NCI-H1417 (cell line): ENCODE data around the gene RPS3.
"Not testable (repeated sequence)": the region's sequence is repeated elsewhere in the genome, so short reads cannot be mapped to it uniquely, and the experiment has no call there.

Source experiments
- DNase-seq, 3 experiments: peaks; one replicate each; lab custom pipeline; 2025; lab: John Stamatoyannopoulos, UW

The RPS3 gene

DNA sequence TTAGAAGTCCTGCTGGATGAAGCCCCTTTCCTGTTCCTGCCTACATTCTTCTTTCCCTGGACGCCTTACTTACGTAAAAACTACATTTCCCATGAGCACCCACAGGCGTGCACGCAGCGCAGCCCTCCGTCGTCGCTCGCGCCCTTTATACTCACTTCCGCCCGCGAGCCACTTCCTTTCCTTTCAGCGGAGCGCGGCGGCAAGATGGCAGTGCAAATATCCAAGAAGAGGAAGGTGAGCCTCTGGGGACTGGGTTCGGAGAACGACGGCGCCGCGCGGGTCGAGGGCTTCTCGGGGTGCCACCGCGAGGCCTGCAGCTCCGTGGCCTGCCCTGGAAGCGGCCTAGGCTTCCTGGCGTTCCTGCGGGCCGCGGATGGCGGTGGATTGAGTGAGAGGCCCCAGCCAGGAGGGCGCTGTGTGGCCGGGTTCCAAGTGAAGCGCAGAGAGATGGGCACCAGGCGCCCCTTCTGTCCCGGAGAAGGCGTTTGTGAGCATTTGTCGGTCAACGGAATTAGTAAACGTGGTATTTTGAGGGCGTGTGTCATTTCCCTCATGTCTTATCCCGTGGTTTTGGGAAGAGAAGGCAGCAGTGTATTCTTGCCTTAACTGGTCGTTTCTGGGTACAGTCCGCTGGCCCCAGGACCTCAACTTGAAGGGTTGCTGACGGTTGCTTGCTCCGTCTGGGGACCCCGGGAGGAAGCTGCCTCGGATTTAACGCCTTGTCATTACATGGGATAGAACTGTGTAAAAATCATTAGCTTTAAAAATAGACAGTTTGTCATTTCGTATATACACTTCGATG is at the start of gene RPS3:
Gene RPS3, plus strand, starts transcription at position 175 of the 802 bp plus-strand sequence. Its CDS starts 30 bp downstream, at position 205.
- DNase-seq = peak; percentile 90 to 97 (median 95)

DNA sequence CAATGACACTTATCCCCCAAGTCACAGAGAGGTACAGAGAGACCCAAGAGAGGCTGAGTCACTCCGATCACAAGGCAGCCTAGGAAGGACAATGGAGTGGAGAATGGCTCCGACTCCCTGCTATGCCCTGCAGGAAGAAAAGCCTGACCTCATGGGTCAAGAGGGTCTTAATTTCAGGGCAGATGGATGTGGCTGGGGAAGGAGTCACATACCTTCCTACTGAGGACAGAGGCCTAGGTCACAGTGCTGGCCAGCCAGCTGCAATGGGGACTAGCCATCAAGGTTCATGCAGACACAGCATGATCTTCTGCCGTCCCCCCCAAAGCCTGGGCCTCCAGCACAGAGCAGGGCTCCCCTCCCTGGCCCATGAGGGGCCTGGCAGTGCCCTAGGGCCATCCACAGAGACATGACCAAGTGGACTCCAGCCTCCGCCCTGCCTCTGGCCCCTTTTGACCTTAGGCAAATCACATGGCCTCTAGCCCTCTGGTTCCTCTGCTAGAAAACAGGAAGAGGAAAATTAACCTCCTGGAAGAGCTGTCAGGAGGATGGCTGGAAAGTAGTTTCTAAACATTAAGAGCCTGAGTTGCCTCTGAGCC is 49.7 kb upstream of the RPS3 start:
- peak in 1 of 3 experiments; percentile 35 for DNase-seq

DNA sequence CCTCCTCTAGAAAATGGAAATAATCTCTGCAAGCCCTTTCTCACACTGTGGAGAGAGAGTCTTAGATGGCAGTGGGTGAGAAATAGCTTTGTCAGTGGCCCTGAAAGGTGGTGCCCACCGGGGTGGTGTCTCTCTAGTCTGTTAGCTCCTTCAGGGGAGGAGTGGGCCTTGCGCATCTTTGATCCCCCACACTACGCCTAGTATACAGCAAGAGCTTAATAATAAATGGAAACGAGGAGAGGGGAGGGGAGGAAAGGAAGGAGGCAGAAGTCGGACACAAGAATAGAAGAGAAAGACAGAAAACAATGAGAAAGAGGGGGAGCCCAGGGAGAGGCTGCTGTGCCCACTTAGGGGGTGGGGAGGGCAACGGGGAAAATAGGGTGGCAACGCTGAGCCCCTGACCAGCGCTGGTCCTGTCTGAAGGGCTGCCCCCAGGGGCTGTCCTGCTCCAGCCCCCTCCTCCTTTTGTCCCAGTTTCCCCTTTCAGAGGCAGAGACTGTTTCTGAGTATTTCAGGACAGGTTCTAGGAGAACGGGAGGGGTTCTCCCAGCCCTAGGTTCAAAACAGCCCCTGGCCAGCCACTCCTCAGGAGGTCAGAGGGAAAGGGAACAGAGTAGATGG is 49.1 kb upstream of the RPS3 start:
- DNase-seq = no peak

DNA sequence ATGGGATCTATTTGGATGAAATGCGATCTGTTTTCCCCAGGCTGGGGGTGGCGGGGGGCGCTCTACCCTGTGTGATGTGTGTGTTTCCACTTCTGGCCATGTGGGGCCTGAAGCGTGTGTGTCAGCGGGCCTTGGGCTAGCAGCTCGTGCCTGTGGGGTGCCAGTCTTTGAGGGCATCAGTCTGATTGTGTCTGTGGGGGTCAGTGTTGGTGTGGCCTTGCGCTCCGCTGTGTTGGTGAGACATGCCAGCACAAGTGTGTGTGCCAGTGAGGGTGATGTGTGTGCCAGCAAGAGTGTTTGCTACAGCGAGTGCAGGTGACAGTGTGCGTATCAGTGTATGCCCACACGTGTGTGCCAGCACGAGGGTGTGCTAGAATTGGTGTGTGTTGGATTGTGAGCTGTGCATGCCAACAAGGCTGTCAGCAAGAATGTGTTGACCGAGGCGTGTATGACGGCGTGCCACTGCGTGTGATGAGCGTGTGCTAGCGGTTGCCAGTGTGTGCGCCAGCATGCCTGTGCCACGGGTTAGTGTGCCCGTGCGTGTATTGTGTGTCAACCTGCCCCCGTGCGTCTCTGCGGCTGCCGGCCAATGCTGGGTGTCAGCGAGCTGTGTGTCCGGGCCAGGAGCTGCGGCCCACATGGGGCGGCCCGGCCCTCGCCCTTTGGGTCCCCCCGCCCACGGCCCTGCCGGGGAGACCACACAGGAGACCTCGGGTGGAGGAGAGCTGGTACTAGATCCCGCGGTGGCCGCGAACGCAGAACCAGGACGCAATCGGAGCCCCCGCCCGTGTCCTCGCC is 48.4 kb upstream of the RPS3 start:
- DNase-seq = peak in 2 of 3 experiments; percentile 32 to 57

DNA sequence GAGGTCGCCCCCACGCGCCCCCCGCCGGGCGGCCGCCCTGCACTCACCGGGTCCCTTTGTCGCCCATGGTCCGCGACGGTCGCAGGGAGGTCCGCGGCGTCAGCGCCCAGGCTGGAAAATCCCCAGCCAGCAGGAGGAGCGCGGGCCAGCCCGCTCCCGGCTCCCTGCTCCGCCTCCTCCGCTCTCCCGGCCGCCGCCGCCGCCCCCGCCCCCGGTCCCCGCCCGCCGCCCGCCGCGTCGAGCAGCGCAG is 47.9 kb upstream of the RPS3 start, which contains the start of gene ARRB1:
Gene ARRB1, minus strand, starts transcription at position 121 of the 250 bp plus-strand sequence. Its CDS starts 54 bp downstream, at position 67.
- DNase-seq = peak in 1 of 3 experiments; percentile 69

DNA sequence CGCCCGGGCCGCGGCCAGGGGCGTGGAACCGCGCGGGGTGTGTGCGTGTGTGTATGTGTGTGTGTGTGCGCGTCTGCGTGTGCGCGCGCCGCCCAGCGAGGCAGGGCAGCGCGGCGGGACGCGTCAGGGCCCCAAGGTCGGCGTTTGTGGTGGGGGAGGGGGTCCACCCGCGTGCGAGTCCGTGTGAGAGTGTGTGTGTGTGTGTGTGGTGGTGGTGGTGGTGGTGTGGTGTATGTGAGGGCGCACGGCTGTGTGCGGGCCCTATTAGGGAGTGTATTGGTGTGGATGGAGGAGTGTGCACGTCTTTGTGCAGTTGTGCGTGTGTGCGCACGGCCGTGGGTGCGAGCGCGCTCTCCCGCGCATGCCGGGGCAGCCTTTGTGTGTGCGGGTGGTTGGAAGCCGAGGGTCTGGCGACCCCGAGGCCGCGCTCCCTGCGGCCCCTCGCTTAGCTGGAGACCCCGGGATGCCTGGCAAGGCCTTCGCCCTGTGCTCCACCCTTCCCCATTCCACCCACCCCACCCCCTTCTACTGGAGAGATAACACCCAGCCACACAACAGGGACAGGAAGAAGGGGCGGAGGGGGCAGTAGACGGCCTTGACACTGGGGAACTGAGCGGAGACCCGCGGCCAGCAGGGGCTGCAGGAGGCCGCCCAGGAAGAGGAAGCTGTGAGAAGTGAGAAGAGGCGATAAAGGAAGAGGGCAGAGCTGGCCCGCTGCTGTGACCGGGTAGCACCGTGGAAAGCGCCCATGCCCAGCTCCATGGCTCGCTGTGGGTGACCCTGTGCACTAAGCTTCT is 47.3 kb upstream of the RPS3 start:
- DNase-seq = peak; percentile 47 to 78 (median 74)

DNA sequence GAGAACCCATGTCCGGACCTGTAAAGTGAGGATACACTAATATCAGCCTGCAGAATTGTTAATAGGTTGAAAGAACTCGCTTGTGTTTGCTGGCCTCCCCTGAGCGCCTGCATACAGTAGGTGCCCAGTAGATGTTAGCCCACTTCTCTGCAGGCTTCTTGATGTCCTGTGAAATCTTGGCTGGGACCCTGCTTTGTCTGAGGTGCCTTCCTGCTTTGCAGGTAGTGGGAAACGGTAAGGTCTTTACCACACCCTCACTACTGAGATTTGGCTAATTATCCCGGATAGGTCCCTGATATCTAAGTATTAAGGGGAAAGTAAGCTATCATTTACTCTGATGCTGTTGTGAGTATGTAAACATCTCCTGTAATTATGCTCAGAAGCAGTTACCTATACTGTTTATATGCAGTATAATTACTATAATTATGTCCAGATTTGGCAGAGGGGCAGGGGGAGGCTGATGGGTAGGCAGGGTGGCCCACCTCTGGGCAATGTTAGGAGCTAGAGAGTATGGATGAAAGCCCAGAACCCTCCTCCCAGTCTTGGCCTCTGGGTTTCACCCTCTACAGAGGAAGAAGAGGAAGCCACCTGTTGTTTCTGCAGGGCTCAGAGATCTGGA is 46.6 kb upstream of the RPS3 start:
- DNase-seq = peak in 2 of 3 experiments; percentile 74 to 89

DNA sequence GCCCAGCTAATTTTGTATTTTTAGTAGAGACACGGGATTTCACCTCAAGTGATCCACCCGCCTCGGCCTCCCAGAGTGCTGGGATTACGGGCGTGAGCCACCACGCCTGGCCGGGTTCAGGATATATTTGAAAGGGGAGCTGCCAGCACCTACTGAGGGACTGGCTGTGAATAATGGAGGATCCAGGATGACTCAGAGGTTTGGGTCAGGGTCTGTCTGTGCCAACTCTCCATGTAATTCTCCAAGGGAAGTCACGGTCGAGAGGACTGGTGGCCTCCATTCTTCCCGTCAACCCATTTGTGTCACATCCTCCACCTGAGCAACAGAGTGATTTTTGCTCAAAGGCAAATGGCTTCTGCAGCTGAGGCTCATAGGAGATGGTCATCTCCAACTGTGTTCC is 44.3 kb upstream of the RPS3 start:
- DNase-seq = no peak

DNA sequence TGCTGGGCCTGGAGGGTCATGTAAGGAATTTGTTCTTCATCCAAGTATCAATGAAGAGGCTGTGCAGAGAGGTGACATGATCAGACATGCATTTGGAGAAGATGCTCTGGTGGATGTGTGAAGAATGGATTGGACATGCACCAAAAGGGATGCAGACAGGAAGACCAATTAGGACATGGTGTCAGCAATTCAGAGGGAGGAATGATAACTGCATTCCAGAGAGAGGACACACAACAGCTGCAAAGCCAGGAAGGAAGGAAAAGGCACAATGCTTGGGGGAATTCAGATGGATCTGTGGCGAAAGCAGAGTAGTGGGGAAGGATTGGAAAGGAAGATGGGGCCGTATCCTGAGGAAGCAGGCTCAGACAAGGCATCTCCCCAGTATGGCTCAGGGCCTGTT is 42.7 kb upstream of the RPS3 start:
- no peak for DNase-seq

DNA sequence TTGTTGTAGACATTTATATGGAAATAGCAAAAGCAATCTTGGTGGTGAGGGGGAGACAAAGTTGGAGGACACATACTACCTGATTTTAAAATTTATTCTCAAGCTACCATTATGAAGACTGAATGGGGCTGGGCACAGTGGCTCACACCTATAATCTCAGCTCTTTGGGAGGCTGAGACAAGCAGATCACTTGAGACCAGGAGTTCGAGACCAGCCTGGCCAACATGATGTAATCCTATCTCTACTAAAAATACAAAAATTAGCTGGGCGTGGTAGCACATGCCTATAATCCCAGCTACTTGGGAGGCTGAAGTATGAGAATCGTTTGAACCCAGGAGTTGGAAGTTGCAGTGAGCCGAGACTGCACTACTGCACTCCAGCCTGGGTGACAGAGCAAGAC is 37.0 kb upstream of the RPS3 start:
- DNase-seq = not testable (repeated sequence)

DNA sequence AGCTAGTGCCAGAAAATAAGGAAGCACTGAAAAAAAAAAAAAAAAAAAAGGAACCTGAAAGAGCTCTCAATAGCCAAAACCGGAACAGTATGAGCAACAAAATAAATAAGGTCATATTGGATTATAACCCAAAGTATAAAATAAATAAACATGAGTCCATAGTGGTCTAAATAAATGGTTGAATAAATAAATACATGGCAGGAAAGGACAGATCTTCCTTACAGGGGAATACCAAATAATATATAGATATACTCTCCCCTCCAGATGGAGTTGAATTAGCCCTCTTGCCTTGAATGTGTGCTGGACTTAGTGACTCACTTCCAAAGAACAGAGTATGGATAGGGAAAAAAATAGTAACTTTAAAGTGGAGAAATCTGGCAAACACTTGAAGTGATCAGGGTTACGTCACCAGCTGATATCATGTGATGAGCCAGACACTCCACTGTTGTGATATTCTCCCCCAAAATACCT is 33.6 kb upstream of the RPS3 start:
- DNase-seq = no peak

DNA sequence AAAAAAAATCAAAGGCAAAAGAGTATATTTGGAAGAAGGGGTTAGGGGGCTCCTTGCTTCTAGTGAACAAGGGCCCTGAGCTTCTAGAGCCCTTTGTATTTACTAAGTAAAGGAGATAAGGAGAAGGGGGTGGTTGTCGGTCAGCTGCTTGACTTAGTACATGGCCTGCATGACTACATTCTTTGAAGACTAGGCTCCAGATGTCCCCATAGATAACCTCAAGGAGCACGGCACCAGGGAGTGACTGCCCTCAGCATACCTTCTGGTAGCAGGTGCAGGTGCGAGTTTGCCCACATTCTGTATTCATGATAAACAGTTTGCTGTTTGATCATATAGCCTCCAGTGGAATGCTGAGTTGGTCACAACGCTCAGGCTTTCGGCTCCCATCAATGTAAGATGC is 32.5 kb upstream of the RPS3 start:
- DNase-seq = not testable (repeated sequence)

DNA sequence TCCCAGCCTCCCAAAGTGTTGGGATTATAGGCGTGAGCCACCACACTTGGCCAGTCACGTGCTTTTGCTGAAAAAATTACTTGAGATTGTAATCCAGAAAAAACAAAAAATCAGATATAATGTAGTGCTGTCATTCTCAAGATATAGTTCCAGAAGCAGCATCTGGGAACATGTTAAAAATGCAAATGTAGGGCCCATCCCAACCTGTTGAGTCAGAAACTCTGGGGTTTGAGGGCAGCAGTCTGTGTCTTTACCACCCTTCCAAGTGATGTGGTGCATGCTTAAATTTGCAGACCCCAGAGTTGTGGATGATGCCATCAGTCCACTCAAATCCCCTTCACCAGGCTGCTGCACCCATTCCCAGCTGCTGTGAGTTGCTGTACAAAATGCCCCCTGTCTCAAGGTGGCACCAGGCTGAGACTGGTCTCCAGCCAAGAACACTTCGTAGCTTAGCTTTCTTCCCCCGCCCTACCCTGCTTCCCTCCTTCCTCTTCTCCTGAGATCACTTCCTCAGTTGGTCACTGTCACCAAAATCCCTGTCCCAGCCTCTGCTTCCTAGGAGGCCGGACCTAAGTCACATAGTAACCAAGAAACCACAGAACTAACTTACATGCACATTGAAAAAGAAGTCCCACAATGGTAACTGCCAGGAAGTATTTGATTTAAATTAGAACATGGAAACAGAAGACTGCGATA is 29.6 kb upstream of the RPS3 start:
- DNase-seq = no peak

DNA sequence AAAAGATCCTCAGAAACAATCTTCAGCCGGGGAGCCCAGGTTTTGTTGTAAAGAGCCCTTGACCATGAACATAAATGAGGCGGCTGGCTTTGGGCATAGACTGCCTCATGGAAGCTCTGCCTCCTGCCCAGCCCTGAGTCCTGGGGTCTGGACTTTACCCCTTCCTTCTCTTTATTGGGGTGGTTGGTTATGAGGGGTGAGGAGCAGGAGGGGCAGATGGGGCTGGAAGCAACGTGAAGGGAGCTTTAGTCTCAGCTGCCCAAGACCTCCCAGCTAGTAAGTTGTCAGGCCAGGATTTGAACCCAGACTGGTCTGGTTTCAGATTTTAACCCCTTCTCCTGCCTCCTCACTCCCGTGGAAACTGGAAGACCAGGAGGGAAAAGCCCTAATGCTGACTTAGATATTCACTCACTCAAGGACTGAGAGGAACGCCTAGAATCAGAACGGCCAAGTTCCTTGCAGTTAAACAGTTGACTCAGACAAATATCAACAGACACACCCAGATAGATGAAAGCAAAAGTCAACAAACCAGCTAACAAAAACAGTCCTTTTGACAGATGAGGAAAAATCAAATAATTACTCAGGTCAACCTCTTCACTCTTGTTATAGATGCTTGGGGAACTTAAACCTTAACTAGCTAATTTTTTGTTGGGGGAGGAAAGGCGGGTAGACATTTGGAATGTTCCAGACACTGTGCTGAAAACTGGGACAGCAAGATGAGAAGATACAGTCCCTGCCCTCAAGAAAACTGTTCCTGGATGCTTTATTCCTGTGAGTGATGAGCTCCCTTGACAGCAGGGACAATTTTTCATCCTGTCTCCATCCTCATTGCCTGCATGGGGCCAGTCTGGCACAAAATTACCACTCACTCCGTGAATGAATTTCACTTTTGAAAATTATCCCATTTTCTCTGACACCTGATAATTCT is 27.1 kb upstream of the RPS3 start:
- peak; percentile 10 to 76 (median 56) for DNase-seq

DNA sequence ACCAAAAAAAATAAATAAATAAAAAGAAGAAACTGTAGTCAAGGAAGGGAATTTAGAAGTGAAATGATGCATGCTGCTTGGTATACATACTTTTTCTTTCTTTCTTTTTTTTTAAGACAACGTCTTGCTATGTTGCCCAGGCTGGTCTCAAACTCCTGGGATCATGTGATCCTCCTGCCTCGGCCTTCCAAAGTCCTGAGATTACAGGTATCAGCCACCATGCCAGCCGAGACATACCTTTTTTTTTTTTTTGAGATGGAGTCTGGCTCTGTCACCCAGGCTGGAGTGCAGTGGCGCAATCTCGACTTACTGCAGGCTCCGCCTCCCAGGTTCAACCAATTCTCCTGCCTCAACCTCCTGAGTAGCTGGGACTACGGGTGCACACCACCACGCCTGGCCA is 26.1 kb upstream of the RPS3 start:
- no peak for DNase-seq

DNA sequence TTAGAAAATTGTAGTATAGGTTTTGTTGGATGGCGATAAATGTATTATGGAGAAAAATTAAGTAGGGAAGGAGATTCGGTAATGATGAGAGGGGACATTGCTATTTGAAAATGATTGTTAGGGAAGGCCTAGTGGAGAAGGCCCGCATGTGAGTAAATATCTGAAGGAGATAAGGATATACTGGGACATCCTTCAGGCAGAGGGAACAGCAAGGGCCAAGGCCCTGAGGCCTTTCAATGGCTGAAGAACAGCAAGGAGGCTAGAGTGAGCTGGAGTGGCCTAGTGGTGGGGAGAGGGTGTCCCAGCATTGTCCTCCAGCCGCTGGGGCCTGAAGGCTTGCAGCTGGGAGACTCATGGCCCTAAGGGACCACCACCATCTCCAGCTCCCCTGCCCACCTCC is 24.7 kb upstream of the RPS3 start:
- no peak for DNase-seq

DNA sequence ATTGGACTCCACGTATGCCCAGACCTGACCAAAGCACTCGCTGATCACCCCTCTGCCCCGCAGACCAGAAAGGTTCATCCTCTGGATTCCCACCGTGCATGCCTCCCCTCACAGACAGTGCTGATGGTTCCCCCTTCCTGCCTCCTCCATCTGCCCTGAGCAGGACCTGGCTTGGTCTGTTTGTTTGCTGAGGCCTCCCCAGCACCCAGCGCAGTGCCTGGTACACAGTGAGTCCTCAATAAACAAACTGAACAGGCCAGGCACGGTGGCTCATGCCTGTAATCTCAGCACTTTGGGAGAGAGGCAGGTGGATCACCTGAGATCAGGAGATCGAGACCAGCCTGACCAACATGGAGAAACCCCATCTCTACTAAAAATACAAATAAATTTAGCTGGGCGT is 23.7 kb upstream of the RPS3 start:
- no peak for DNase-seq

DNA sequence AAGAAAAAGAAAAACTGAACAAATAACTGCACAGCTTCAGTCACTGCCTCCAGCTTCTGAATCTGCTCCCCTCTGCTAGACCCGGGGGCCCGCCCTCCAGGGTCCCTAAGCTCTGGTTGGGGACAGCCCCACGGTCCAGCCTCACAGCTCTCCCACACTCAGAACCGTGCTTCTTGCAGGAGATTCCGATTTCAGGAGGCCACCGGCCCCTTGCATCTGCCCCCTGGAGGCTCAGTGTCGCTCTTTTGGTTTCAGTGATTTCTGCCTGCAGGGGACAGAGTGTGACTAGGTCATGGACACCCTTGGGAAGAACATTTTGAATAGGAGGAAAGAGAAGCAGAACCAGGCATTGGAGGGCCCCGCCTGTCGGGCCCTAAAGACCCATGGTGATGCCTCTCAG is 23.1 kb upstream of the RPS3 start:
- DNase-seq = no peak

DNA sequence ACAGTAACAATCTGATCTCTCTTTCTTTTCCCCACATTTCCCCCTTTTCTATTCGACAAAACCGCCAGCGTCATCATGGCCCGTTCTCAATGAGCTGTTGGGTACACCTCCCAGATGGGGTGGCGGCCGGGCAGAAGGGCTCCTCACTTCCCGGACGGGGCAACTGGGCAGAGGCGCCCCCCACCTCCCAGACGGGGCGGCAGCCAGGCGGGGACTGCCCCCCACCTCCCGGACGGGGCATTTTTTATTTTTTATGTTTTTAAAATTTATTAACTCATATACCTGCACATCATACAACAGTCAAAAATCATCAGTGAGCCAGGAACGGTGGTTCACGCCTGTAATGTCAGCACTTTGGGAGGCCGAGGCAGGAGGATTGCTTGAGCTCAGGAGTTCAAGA is 20.5 kb upstream of the RPS3 start:
- not testable (repeated sequence) for DNase-seq
